Pancreas (tissue), 10 donors: Measurements from ENCODE around the gene MYO7B. TPM values are rescaled to one million over a fixed set of nuclear protein-coding genes. Genes with fewer than 3 reads are reported as not detected.

Experiments used
- ATAC-seq, 4 donors: fragments of 200-7000 bp; cut with Tn5 transposase; one replicate each; pipeline versions ENCODE4 v1.8.0 to v1.9.1; 2020; ENCODE audit warnings: mild to moderate bottlenecking in 4 of 4, moderate library complexity in 4 of 4
- DNase-seq, 6 donors: peaks; one replicate each; pipeline ENCODE4 v3.0.0-alpha.2; 2020
- FAIRE-seq: peaks from 2 replicates; lab custom pipeline; 2012; peaks lifted over from hg19 to GRCh38; lab: Jason Lieb, UNC
- H3K27ac ChIP-seq, 4 donors: fragments of 200-600 bp; sonication (generic); 1 replicate in 3 of 4; 2 replicates in 1 of 4; pipeline versions ENCODE4 v1.5.0 to v1.8.0; 2020
- H3K27me3 ChIP-seq, 4 donors: fragments of 200-600 bp; one replicate each; pipeline ENCODE4 v1.8.0; 2021
- H3K36me3 ChIP-seq, 3 donors: fragments of 200-600 bp; sonication (generic) in 1 of 3; one replicate each; pipeline versions ENCODE4 v1.5.0 to v1.8.0; 2020 to 2021
- H3K4me1 ChIP-seq, 3 donors: fragments of 200-600 bp; one replicate each; pipeline ENCODE4 v1.8.0; 2021
- H3K4me3 ChIP-seq, 4 donors: fragments of 200-600 bp; sonication (generic) in 2 of 4; one replicate each; pipeline versions ENCODE4 v1.5.0 to v1.8.0; 2020 to 2021
- H3K9me3 ChIP-seq, 4 donors: fragments of 200-600 bp; one replicate each; pipeline ENCODE4 v1.8.0; 2021
- CTCF ChIP-seq, 4 donors: fragments of 200-600 bp; sonication (generic) in 3 of 4; IDR thresholded peaks; one replicate each; pipeline versions ENCODE4 v1.5.0 to v1.8.0; 2021; ENCODE audit warnings: antibody characterized with exemption in 4 of 4
- WGBS, 2 donors: extraction: QIAGEN DNeasy Blood & Tissue Kit; methylation state at CpG; one replicate each; pipeline ENCODE4 v1.1.7; 2013; 5-methylcytosine and 5-hydroxymethylcytosine counted together
- intact Hi-C, 3 donors: fragments of 100-400 bp; cut with DNase I; formaldehyde crosslinking; loops; one replicate each; pipeline versions ENCODE4 v1.11.1 to v1.14.2; 2022
- polyA plus RNA-seq, 2 donors: library from polyadenylated mRNA; stranded (reverse); fragments of 200-250 nt; gene quantifications; one replicate each; pipeline ENCODE4 v1.2.3, GENCODE V29; 2013
- total RNA-seq, 6 donors: library from RNA; stranded (reverse); fragmentation: NEBNext Ultra II Directional in 4 of 6; extraction: Animal tissue kit (Norgen Biotek cat#: 25700) in 4 of 6; gene quantifications; one replicate each; pipeline versions ENCODE4 v1.2.1 to v1.2.4, GENCODE V29; 2021 to 2023
- donor health status: healthy with polysubstance abuse.
- donor health status: DM: no; HTN: no; CAD: no; lungs with moderate emphysema.
- donor health status: DM: no; HTN: no; CAD: no.
- donor health status: control.
- donor health status: control.
- donor health status: Bipolar disorder and iron deficiency.
- donor health status: DM: yes; HTN: yes; CAD: no.
- donor health status: DM: no; HTN: no; CAD: no.
- donor health status: DM: no; HTN: no; CAD: no.
- donor health status: DM: yes; HTN: yes; CAD: no.

MYO7B gene
- total and polyA plus RNA-seq, 8 donors, result 0.12 to 1.5 (median 0.83) TPM

DNA sequence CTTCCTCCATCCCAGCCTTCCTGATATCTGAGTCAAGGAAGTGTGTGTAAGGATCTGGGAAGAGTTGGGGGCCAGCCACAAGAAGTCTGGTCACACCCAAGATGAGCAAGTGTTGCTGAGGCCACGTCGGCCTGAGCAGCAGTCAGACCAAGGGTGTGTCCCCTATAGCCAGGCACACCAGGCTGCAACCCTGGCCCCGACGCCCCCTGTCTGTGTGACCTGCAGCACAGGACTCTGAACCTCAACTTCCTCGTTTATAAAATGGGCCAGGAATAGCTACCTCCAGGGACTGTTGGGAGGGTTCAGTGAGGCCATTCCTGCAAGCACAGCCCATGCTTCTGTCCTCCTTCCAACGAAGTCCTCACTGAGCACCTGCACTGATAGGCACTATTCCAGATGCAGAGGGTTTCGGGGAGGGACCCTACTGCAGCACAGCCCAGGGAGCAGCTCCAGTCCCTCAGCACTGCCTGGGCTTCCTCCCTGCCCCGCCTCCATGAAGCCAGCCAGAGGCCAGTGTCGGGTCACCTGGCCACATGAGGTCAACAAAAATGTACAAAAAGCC is 126.5 kb downstream of the MYO7B start:
- FAIRE-seq, result no peak
- WGBS, 2 donors, result 56 to 62% methylated on average over 9 of the region's 9 CpGs
- Histone ChIP-seq H3K4me1 (no peaks in the 10 kb centered on the region), H3K4me3 (no peak overlapping the region), H3K36me3 (no peaks in the 10 kb centered on the region), H3K27me3 (peaks cover 0 to 3% (median 0%) of the 10 kb centered on the region in 4 donors), H3K9me3 (no peaks in the 10 kb centered on the region), H3K27ac (no peak overlapping the region)
- peak in 1 of 6 donors; percentile 29 for DNase-seq
- ATAC-seq, result no peak
- intact Hi-C loops, result no loop called here
- no peak for TF ChIP-seq CTCF (IDR thresholded peaks at IDR 0.05)

DNA sequence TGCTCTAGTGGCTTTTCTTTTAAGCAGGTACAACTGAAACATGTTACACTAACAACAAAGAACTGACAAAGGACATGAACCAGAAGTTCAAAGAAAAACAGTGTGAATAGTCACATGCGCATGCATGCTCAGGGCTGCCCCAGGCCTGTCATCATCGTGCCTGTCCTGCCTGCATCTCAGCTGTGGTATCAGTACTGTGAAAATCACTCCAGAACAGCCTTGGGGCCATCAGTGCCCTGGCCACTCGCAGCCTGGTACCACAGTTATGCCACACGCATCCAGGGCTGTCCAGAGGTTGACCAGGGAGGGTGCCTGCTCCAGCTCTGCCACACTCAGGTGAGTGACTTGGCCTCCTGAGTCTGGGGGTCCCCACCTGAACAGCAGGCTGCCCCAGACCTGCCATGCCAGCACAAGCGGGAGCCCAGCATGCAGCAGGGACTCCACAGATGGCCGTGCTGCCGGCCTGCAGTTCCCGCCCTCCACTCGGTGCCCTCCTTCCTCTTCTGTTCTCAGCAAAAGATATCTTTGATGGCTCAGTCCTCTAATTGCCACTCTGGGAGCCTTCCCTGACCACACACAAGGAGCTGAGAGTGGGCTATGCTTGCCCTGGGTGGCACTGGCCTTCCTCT is 127.6 kb downstream of the MYO7B start:
- TF ChIP-seq CTCF (IDR thresholded peaks at IDR 0.05), result no peak
- DNase-seq (peak in 1 of 6 donors; percentile 36), ATAC-seq (no peak), FAIRE-seq (no peak)
- Histone ChIP-seq H3K27me3 (peaks cover 0 to 3% (median 0%) of the 10 kb centered on the region in 4 donors), H3K4me1 (no peaks in the 10 kb centered on the region), H3K9me3 (no peaks in the 10 kb centered on the region), H3K4me3 (no peak overlapping the region), H3K27ac (no peak overlapping the region), H3K36me3 (no peaks in the 10 kb centered on the region)
- intact Hi-C loops, result no loop called here
- WGBS, 2 donors, result 82 to 84% methylated on average over 9 of the region's 9 CpGs

DNA sequence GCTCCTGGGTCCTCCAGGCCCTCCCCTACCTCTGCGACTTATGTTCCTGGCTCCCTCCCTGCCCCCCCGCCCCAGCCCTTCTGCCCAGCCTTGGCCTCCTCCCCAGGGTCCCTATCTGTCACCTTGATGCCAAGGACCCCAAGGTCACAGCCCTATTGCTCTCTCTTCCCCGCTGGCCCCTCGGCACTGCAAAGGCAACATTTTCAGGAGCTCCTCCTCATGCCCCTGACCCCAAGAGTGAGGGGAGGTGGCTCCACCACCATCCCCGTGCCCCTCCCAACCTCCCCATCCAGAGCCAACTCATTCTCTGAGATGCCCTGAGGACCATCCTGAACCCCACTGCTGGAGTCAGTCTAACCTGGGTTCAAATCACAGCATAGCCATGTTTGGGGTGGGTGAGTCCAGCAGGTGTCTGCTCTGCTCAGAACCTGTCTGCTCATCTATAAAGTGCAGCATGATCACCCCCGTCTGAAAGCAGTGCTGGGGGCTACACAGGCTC is 128.1 kb downstream of the MYO7B start:
- no peak for FAIRE-seq
- TF ChIP-seq CTCF (IDR thresholded peaks at IDR 0.05), result no peak
- H3K27ac ChIP-seq, result no peak overlapping the region
- peak overlapping the region in 1 of 4 donors; percentile 40 for H3K4me3 ChIP-seq
- H3K4me1 ChIP-seq, result no peaks in the 10 kb centered on the region
- DNase-seq, result peak in 2 of 6 donors; percentile 0 to 36
- 63 to 64% methylated on average over 5 to 6 of the region's 6 CpGs for WGBS, 2 donors
- peaks cover 0 to 3% (median 0%) of the 10 kb centered on the region in 4 donors for H3K27me3 ChIP-seq
- intact Hi-C loops, result no loop called here
- H3K9me3 ChIP-seq, result no peaks in the 10 kb centered on the region
- ATAC-seq, result no peak
- H3K36me3 ChIP-seq, result no peaks in the 10 kb centered on the region

- no peak for TF ChIP-seq CTCF (IDR thresholded peaks at IDR 0.05)
- H3K36me3 ChIP-seq, result no peaks in the 10 kb centered on the region
- FAIRE-seq (no peak), ATAC-seq (peak in 3 of 4 donors; percentile 31 to 75 (median 60)), DNase-seq (peak in 2 of 6 donors; percentile 1 to 64)
- intact Hi-C loops, result no loop called here
- WGBS, 2 donors, result 13 to 14% methylated on average over 65 to 69 of the region's 69 CpGs
- peaks cover 0 to 3% (median 0%) of the 10 kb centered on the region in 4 donors for H3K27me3 ChIP-seq
- H3K4me3 ChIP-seq, result peak overlapping the region in 2 of 4 donors; percentile 18 to 40
- no peaks in the 10 kb centered on the region for H3K9me3 ChIP-seq
- no peaks in the 10 kb centered on the region for H3K4me1 ChIP-seq
- no peak overlapping the region for H3K27ac ChIP-seq
Observed at GRCh38 chr2:127664065-127664894, 128.8 kb downstream of the MYO7B start.
